PFSK-1 (cell line): Measurements from ENCODE around the gene ZNF598.

ENCODE experiments used
- FOXP2 ChIP-seq: optimal IDR thresholded peaks from 2 replicates; pipeline ENCODE3; 2011; ENCODE audit warnings: borderline replicate concordance, control low read depth, inconsistent platforms; ENCODE audit not compliant: insufficient read depth; ENCODE audit errors: extremely low read length, extremely low read depth
- POLR2AphosphoS5 ChIP-seq: IDR thresholded peaks from 2 replicates; pipeline ENCODE4 v1.6.1; 2012; ENCODE audit warnings: low read depth, mild to moderate bottlenecking, control low read depth, low read length, moderate library complexity
- REST ChIP-seq, 2 experiments: IDR thresholded peaks; 2 replicates each; pipeline versions ENCODE4 v1.6.1 to v1.8.0; 2011 to 2012; ENCODE audit warnings: low read depth in 2 of 2, low read length in 2 of 2, control low read depth in 1 of 2, inconsistent platforms in 1 of 2, mild to moderate bottlenecking in 1 of 2, moderate library complexity in 1 of 2; ENCODE audit not compliant: insufficient read depth in 1 of 2
- SIN3A ChIP-seq: IDR thresholded peaks from 2 replicates; pipeline ENCODE4 v1.6.1; 2012; ENCODE audit warnings: mild to moderate bottlenecking, low read length, moderate library complexity, borderline replicate concordance; ENCODE audit not compliant: insufficient read depth
- TAF1 ChIP-seq: IDR thresholded peaks from 2 replicates; pipeline ENCODE4 v1.6.1; 2012; ENCODE audit warnings: low read length, control low read depth, borderline replicate concordance; ENCODE audit not compliant: insufficient read depth

The ZNF598 gene

GRCh38 chr16:1976951-1977874 is 32.4 kb downstream of the ZNF598 start:
- no peak for TF ChIP-seq TAF1

- no peak for TF ChIP-seq SIN3A
- TF ChIP-seq POLR2AphosphoS5: no peak
- no peak for TF ChIP-seq FOXP2
- no peak for TF ChIP-seq TAF1
- no peak for TF ChIP-seq REST (IDR thresholded peaks at IDR 0.05; ENCODE audit: insufficient read depth in 1 of 2, low read depth in 2 of 2, low read length in 2 of 2)
Observed at GRCh38 chr16:1976216-1976520, 33.5 kb downstream of the ZNF598 start.

GRCh38 chr16:1975432-1976215 is 34.0 kb downstream of the ZNF598 start:
- TF ChIP-seq TAF1 (no peak), FOXP2 (no peak), POLR2AphosphoS5 (no peak), REST (IDR thresholded peaks at IDR 0.05; ENCODE audit: insufficient read depth in 1 of 2, low read depth in 2 of 2, low read length in 2 of 2) (no peak), SIN3A (no peak)

- TF ChIP-seq TAF1: no peak
- TF ChIP-seq REST (IDR thresholded peaks at IDR 0.05; ENCODE audit: insufficient read depth in 1 of 2, low read depth in 2 of 2, low read length in 2 of 2): no peak
- no peak for TF ChIP-seq FOXP2
- TF ChIP-seq POLR2AphosphoS5: no peak
- no peak for TF ChIP-seq SIN3A
Observed at GRCh38 chr16:1974157-1975070, 35.2 kb downstream of the ZNF598 start.
